GM10847 (cell line): ENCODE measurements around the gene CYP2U1.
A peak's percentile ranks its signal among the peaks of the same experiment; 100 is the strongest.

Experiments
- POLR2A ChIP-seq: IDR thresholded peaks from 2 replicates; pipeline ENCODE4 v1.6.1; 2011; ENCODE audit not compliant: insufficient read length; ENCODE audit errors: extremely low read depth

CYP2U1 gene

DNA sequence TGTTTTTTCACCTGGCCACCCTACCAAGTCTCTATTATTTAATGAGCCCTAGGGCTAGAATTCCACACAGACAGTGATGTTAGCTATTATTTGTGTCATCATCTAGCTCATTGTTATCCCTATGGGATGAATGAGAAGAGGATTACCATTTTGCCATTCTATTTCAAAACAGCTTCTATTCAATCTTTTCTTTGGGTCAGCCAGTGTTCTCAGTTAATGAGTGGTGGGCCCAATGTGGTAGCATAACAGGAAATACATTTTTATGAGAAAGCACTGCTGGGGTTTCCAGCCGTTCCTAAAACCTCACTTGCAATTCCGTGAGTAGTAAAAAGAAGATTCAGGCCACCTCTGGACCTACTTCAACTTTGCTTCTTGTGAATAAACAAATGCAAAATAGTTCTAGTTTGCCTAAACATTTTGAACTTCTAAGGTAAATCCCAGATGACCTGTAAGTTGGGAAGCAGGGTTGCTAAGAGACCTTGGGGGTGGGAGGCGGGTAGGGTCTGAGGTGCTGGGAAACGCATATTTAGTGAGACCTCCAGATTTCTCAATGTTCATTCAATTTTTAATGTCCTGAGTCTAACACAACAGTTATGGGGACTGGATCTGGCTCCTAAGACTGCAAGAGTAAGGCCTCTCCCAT, 24.8 kb upstream of the CYP2U1 start:
- TF ChIP-seq POLR2A, result no peak

DNA sequence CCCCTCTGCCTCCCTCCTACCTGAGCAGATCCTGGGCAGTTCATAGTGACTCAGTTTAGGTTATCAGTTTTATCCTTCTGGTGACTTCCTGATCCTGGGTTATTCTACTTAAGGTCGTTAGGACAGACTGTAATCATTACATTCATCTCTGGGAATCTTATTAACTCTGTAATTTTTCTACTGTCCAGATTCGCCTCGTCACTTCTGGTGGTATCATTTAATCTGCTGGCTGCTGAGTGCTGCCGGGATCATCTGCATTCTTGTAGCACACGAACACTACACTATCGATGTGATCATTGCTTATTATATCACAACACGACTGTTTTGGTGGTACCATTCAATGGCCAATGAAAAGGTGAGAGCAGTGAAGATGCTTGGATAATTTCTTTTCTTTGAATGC, 23.0 kb upstream of the CYP2U1 start:
- no peak for TF ChIP-seq POLR2A

DNA sequence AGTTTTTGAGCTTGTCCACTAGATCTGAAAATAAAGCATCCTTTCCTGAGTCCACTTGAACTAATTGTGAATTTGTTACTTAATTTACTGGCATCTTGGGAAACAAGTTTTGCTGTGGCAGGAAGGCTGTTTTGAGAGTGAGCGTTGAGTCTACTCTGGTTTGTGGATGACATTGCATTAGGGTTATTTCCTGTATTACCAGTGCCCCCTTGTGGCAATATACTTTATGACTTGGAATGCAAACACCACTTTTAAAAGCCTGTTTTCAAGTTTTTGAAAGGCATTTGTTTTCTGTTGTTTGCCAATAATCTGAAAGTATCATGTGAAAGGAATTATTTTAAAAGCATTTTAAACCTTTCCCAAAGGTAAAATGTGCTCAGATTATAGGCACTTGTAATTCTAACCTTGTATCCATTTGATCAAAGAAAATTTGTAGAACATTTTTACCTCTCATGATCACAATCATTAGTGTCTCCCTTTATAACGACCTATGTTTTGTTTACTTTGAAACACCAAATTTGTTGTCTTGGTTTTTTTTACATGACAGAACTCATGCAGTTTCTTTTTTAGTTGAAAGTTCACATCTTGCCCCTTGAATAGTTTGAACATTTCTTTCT, 18.0 kb upstream of the CYP2U1 start:
- TF ChIP-seq POLR2A, result no peak

DNA sequence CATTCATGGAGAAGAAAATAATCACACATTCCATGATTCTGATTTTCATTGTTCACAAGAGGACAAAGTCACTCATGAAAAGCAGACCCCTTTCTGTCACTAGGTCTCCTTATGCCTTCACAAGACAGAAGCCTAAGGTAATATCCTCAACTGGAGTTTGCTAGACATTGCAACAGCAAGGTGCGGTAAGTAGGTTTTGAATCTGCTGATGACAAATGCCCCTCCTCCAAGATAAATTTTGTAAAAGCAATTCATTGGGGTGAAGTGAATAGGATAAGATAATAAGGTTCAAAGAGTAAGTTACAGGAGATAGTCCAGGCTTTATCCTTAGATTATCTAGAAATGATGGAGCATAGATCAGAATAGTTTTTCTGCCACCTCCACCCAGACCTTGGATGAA, 16.1 kb upstream of the CYP2U1 start:
- TF ChIP-seq POLR2A, result no peak

DNA sequence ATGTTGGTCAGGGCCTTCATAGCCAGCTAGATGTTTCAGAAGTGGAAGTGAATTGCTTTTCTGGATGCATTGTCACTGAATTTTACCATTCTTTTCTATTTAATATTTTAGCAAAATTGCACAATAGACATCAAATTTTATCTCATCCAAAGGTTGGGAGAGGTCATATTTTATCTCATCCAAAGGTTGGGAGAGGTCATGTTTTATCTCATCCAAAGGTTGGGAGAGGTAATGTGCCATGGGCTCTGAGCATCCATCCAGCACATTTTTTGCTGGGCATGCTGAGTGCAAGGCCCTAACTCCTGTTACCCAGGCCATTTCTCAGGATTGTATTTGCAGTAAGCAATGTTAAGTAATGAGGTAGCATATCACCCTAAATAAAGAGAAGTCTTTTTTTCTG, 14.7 kb upstream of the CYP2U1 start:
- TF ChIP-seq POLR2A, result no peak

DNA sequence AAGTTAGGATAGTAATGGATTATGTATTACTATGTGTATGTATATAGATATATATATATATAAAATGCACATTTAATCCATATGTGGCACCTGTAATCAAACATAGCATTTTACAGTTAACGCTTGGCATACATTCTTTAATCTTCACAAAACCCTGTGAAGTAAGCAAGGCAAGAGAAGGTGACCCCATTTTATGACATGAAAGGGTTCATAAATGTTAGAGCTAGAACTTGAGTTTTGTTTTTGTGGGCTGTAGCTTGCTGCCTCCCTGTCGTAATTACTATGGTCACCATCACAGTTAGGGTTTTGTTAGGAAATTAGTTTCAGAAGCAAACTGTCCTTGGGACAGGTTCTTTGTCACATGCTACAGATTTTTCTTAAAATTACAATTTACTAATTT, 13.8 kb upstream of the CYP2U1 start:
- no peak for TF ChIP-seq POLR2A

DNA sequence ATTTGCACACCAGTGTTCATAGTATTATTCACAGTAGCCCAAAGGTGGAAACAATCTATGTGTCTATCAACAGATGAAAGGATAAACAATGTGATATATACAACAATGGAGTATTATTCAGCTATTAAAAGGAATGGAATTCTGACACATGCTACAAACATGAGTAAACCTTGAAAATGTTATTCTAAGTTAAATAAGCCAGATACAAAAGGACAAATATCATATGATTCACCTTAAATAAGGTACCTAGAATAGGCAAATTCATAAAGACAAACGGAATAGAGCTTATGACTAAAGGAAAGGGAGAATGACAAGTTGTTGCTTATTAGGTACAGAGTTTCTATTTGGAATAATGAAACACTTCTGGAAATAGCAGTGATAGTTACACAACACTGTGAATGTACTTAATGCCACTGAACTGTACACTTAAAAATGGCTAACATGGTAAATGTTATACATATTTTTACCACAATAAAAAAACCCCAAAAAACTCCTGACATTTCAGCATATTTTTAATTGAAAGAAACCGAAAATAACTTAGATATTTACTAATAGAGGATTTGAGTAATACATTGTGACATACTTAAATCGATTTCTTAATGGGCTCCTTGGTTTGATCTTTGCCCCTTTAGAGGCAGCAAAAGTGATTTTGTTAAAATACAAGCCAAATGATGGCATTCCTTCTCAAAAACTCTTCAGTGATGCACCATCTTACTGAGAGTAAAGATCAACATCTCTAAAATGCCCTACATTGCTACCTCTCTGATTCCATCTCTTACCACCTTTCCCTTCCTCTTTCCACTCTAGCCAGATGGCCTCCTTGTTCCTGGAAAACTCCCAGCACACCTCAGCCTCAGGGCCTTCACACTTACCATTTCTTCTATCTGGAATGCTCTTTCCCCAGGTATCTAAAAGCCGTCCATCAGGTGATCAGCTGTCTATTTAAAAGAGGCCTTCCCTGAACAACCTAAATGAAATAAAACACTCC, 8.6 kb upstream of the CYP2U1 start:
- no peak for TF ChIP-seq POLR2A

DNA sequence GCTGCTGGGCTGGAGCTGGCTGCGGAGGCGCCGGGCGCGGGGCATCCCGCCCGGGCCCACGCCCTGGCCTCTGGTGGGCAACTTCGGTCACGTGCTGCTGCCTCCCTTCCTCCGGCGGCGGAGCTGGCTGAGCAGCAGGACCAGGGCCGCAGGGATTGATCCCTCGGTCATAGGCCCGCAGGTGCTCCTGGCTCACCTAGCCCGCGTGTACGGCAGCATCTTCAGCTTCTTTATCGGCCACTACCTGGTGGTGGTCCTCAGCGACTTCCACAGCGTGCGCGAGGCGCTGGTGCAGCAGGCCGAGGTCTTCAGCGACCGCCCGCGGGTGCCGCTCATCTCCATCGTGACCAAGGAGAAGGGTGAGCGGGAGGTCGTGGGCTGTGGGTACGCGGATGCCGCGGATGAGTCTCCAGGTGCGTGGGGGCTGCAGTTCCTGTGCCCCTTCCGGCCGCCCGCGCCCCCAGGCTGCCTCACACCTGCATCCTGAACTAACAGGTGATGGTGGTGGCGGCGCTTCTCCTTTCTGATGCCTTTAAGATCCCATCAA, 499 bp downstream of the CYP2U1 start:
- peak; percentile 0 for TF ChIP-seq POLR2A

DNA sequence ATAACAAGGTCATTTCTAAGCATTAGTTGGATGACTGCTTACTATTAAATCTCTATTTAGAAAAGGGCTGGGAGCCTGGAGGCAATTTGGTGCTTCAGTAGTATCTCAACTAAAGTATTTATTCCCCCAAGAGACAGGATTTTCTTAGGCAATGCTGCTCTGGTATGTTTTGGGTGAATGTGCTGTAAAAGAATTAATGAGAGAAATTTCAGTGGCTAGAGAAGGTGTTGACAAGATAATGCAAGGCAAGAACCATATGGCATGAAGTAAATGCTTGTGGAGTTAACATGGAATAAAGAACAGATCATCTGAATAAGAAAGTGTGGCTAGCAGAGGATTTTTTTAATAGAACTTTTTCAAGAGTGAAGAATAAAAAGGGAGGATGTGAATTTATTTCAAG, 3.9 kb downstream of the CYP2U1 start:
- no peak for TF ChIP-seq POLR2A

DNA sequence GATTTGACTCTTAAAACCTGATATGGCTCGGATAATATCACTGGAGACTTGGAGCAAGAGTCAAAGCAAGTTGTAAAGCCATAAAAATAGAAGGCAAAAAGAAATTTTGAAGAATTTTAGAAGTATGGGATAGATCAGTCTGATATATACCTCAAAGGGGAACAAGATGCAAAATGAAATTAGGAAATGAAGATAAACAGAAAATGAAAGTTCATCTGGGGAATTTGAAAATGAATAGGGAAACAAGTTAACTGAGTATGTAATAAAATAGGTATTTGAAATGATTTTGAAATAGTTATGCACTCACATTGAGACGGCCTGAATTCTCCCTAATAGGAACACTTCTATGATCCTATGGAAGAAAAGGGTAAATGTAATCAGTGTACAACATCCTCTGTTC, 5.7 kb downstream of the CYP2U1 start:
- no peak for TF ChIP-seq POLR2A

DNA sequence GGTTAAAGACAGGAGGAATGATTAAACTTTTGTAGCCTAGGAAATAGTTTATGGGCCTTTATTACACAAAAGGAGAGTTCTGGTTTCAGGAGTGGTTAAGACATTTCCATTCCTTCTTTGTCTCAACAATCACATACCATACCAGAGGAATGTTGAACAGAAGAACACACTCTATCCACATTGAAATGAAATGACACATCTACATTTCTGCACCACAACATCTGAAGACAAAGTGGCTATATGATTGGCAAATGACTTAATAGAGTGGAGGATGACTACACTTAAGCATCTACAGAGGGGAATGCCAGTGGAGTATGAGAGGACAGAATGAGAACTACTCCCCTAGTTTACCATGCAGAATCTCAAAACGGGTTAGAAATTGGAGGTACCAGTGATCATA, 8.0 kb downstream of the CYP2U1 start:
- no peak for TF ChIP-seq POLR2A

DNA sequence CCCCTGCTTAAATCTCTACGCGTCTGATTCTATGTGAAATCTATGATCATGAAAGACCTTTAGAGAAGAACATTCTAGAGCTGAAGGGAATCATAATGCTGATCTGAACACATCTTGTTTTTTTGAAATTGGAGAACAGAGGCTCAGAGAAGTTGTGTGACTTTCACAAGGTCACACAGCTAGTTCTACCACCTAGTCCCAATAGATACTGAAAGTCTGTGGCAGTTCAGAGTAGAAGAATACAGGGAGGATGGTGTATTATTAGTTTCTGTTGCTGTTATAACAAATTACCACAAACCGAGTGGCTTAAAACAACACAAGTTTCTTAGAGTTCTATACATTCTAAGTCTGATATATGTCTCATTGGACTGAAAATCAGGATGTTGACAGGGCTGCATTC, 14.5 kb downstream of the CYP2U1 start:
- TF ChIP-seq POLR2A, result no peak

DNA sequence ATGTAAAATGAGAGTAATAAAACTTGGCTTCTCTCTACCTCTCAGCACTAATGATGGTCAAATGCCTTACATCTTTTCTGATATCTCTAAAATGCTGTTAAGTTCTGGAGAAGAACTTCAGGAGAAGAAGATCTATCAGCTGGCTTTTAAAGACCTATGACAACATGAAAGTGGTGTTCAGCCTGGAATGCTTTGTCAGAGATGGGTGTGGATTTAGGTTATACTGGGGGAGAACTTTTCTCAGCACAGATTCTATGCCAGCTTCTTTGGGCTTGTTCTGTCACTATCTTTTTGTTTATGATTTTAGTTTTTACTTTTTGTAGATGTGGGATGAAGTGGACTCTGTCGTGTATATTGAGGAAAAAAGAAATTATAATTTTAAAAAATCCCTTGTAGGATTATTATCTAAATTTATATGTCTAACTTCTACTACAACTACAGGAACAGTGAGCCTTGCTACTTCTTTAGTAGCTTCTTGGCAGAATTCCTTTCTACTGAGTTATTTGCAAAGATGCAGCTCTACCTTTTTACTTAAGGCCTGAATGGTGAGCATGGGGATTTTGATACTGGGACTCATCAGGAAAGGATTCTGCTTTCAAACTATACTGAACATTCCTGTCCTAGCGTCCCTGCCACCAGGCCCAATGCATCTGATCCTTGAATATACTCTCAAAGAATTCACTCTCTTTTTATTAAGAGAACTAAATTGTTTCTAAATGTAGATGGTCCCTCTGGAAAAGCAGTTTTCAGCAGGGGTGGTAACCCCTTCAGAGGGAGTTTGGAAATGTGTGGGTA, 19.6 kb downstream of the CYP2U1 start:
- no peak for TF ChIP-seq POLR2A

DNA sequence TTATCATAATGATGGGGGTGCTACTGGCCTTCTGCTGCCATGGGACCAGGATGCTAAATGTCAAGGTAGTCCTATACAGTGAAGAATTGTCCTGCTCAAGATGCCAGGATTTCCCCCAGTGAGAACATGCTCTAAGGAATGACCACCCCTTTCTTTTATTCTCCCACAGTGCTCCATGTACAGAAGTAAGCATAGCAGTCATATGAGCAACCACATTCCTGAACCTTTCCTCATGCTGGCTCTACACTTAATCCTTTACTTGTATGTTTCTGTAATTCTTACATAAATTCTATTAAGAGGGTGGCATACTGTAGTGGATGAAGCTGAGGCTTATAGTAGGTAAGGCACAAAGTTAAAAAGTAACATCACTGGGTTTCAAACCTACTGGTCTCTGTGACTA, 20.2 kb downstream of the CYP2U1 start:
- no peak for TF ChIP-seq POLR2A

DNA sequence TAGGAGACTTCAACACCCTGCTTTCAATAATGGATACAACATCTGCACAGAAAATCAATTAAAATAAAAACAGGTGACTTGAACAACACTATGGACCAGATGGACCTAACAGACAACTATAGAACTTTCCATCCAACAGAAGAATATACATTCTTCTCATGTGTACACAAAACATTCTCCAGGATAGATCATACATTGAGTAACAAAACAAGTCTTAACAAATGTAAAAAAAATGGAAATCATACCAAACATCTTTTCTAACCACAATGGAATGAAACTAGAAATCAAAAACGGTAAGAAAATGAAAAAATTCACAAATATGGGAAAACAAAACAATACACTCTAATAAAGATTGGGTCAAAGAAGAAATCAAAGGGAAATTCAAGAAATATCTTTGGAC, 24.7 kb downstream of the CYP2U1 start:
- no peak for TF ChIP-seq POLR2A
